HEK293 (cell line): ENCODE data around the gene MAEA.

Source experiments
- GLIS2 ChIP-seq: fragments of 450-650 bp; formaldehyde crosslinking; IDR thresholded peaks from 2 replicates; pipeline ENCODE4 v1.5.1; 2016; ENCODE audit warnings: missing biosample characterization, missing genetic modification characterization
- REPIN1 ChIP-seq: fragments of 450-650 bp; formaldehyde crosslinking; IDR thresholded peaks from 2 replicates; pipeline ENCODE4 v1.5.1; 2017; ENCODE audit warnings: missing biosample characterization, missing genetic modification characterization, low read depth
- ZNF146 ChIP-seq: fragments of 450-650 bp; formaldehyde crosslinking; IDR thresholded peaks from 2 replicates; pipeline ENCODE4 v1.5.1; 2016; ENCODE audit warnings: missing biosample characterization, missing genetic modification characterization
- ZNF274 ChIP-seq, 2 experiments: fragments of 200-500 bp in 1 of 2; fragments of 450-650 bp in 1 of 2; sonication (Bioruptor generic) in 1 of 2; formaldehyde crosslinking in 1 of 2; IDR thresholded peaks; 2 replicates each; pipeline versions ENCODE4 v1.5.1 to v1.6.1; 2014 to 2016; ENCODE audit warnings: borderline replicate concordance in 1 of 2, inconsistent platforms in 1 of 2, low read length in 1 of 2, missing biosample characterization in 1 of 2, missing genetic modification characterization in 1 of 2
- ZNF426 ChIP-seq: fragments of 450-650 bp; formaldehyde crosslinking; IDR thresholded peaks from 2 replicates; pipeline ENCODE4 v1.5.1; 2017; ENCODE audit warnings: missing biosample characterization, missing genetic modification characterization, mild to moderate bottlenecking, inconsistent platforms, moderate library complexity
- ZNF521 ChIP-seq: fragments of 450-650 bp; formaldehyde crosslinking; IDR thresholded peaks from 2 replicates; pipeline ENCODE4 v1.5.1; 2017; ENCODE audit warnings: missing biosample characterization, mild to moderate bottlenecking, missing genetic modification characterization
- ZNF560 ChIP-seq: fragments of 450-650 bp; formaldehyde crosslinking; IDR thresholded peaks from 2 replicates; pipeline ENCODE4 v1.5.1; 2017; ENCODE audit warnings: missing biosample characterization, missing genetic modification characterization, borderline replicate concordance
- ZNF596 ChIP-seq: fragments of 450-650 bp; IDR thresholded peaks from 2 replicates; pipeline ENCODE4 v1.5.0; 2018; ENCODE audit warnings: missing biosample characterization, mild to moderate bottlenecking, missing genetic modification characterization, moderate library complexity
- ZNF654 ChIP-seq: fragments of 450-650 bp; formaldehyde crosslinking; IDR thresholded peaks from 2 replicates; pipeline ENCODE4 v1.5.1; 2016; ENCODE audit warnings: low read depth, missing biosample characterization, missing genetic modification characterization
- TF ChIP-seq, protein P1 (sequence below): fragments of 450-650 bp; formaldehyde crosslinking; IDR thresholded peaks from 2 replicates; pipeline ENCODE4 v1.5.1; 2016; ENCODE audit warnings: missing biosample characterization, missing genetic modification characterization
- TF ChIP-seq, protein P2 (sequence below): fragments of 450-650 bp; formaldehyde crosslinking; optimal IDR thresholded peaks from 2 replicates; pipeline ENCODE3; 2016; ENCODE audit warnings: missing biosample characterization, mild to moderate bottlenecking, missing genetic modification characterization
- TF ChIP-seq, protein P3 (sequence below): fragments of 450-650 bp; formaldehyde crosslinking; IDR thresholded peaks from 2 replicates; pipeline ENCODE4 v1.5.1; 2016; ENCODE audit warnings: missing biosample characterization, missing genetic modification characterization
- TF ChIP-seq, protein P4 (sequence below): fragments of 450-650 bp; formaldehyde crosslinking; IDR thresholded peaks from 2 replicates; pipeline ENCODE4 v1.5.1; 2016; ENCODE audit warnings: missing biosample characterization, missing genetic modification characterization, low read depth

DNA sequence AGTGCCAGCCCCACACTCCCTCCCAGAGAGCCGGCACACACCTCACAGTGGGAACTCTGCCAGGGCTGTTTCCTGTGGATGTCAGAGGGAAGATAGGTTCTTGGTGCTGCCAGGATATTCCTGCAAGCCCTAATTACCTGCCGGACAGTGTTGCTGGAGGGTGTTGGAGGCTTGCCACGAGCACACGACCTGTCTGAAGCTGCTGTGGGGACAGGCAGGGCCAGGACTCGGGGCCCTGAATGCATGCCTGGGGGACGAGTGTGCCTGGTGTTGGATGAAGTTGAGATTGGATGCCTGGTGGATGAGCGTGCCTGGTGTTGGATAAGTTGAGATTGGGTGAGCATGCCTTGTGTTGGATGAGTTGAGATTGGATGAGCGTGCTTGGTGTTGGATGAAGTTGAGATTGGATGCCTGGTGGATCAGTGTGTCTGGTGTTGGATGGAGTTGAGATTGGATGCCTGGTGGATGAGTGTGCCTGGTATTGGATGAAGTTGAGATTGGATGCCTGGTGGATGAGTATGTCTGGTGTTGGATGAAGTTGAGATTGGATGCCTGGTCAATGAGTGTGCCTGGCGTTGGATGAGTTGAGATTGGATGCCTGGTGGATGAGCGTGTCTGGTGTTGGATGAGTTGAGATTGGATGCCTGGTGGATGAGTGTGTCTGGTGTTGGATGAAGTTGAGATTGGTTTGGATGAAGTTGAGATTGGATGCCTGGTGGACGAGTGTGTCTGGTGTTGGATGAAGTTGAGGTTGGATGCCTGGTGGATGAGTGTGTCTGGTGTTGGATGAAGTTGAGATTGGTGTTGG, 34.1 kb downstream of the MAEA start:
- TF ChIP-seq, protein P1, sequence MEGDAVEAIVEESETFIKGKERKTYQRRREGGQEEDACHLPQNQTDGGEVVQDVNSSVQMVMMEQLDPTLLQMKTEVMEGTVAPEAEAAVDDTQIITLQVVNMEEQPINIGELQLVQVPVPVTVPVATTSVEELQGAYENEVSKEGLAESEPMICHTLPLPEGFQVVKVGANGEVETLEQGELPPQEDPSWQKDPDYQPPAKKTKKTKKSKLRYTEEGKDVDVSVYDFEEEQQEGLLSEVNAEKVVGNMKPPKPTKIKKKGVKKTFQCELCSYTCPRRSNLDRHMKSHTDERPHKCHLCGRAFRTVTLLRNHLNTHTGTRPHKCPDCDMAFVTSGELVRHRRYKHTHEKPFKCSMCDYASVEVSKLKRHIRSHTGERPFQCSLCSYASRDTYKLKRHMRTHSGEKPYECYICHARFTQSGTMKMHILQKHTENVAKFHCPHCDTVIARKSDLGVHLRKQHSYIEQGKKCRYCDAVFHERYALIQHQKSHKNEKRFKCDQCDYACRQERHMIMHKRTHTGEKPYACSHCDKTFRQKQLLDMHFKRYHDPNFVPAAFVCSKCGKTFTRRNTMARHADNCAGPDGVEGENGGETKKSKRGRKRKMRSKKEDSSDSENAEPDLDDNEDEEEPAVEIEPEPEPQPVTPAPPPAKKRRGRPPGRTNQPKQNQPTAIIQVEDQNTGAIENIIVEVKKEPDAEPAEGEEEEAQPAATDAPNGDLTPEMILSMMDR (tag by site-specific recombination): no peak
- TF ChIP-seq ZNF596 (no peak), ZNF560 (tag by site-specific recombination) (no peak), ZNF146 (tag by site-specific recombination) (no peak), ZNF274 (IDR thresholded peaks at IDR 0.05; ENCODE audit: low read length) (no peak), ZNF274 (tag by site-specific recombination; IDR thresholded peaks at IDR 0.05; ENCODE audit: borderline replicate concordance) (no peak), ZNF426 (tag by site-specific recombination) (no peak), ZNF654 (tag by site-specific recombination) (no peak), ZNF521 (tag by site-specific recombination) (no peak), REPIN1 (tag by site-specific recombination) (no peak), GLIS2 (tag by site-specific recombination) (no peak)
- TF ChIP-seq, protein P2, sequence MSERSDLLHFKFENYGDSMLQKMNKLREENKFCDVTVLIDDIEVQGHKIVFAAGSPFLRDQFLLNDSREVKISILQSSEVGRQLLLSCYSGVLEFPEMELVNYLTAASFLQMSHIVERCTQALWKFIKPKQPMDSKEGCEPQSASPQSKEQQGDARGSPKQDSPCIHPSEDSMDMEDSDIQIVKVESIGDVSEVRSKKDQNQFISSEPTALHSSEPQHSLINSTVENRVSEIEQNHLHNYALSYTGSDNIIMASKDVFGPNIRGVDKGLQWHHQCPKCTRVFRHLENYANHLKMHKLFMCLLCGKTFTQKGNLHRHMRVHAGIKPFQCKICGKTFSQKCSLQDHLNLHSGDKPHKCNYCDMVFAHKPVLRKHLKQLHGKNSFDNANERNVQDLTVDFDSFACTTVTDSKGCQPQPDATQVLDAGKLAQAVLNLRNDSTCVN (tag by site-specific recombination): no peak
- TF ChIP-seq, protein P3, sequence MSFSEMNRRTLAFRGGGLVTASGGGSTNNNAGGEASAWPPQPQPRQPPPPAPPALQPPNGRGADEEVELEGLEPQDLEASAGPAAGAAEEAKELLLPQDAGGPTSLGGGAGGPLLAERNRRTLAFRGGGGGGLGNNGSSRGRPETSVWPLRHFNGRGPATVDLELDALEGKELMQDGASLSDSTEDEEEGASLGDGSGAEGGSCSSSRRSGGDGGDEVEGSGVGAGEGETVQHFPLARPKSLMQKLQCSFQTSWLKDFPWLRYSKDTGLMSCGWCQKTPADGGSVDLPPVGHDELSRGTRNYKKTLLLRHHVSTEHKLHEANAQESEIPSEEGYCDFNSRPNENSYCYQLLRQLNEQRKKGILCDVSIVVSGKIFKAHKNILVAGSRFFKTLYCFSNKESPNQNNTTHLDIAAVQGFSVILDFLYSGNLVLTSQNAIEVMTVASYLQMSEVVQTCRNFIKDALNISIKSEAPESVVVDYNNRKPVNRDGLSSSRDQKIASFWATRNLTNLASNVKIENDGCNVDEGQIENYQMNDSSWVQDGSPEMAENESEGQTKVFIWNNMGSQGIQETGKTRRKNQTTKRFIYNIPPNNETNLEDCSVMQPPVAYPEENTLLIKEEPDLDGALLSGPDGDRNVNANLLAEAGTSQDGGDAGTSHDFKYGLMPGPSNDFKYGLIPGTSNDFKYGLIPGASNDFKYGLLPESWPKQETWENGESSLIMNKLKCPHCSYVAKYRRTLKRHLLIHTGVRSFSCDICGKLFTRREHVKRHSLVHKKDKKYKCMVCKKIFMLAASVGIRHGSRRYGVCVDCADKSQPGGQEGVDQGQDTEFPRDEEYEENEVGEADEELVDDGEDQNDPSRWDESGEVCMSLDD (tag by site-specific recombination): no peak
- TF ChIP-seq, protein P4, sequence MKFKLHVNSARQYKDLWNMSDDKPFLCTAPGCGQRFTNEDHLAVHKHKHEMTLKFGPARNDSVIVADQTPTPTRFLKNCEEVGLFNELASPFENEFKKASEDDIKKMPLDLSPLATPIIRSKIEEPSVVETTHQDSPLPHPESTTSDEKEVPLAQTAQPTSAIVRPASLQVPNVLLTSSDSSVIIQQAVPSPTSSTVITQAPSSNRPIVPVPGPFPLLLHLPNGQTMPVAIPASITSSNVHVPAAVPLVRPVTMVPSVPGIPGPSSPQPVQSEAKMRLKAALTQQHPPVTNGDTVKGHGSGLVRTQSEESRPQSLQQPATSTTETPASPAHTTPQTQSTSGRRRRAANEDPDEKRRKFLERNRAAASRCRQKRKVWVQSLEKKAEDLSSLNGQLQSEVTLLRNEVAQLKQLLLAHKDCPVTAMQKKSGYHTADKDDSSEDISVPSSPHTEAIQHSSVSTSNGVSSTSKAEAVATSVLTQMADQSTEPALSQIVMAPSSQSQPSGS (tag by site-specific recombination): no peak
